Gastroesophageal sphincter (tissue), 4 donors: ENCODE measurements around the gene SARS1. TPM values are rescaled to one million over a fixed set of nuclear protein-coding genes. Genes with fewer than 3 reads are reported as not detected.

ENCODE experiments used
- ATAC-seq: fragments of 150-250 bp; one replicate; pipeline ENCODE4 v1.9.1; 2016; ENCODE audit warnings: mild to moderate bottlenecking, moderate library complexity
- H3K27ac ChIP-seq, 4 donors: fragments of 200-600 bp; sonication (generic) in 3 of 4; 1 replicate in 3 of 4; 2 replicates in 1 of 4; pipeline ENCODE4 v1.5.1; 2016 to 2019
- H3K27me3 ChIP-seq: fragments of 200-600 bp; sonication (generic); one replicate; pipeline ENCODE4 v1.5.1; 2019
- H3K36me3 ChIP-seq, 2 donors: fragments of 200-600 bp; sonication (generic); one replicate each; pipeline ENCODE4 v1.5.1; 2019; ENCODE audit warnings: control low read depth in 1 of 2
- H3K4me1 ChIP-seq, 3 donors: fragments of 200-600 bp; sonication (generic); 1 replicate in 2 of 3; 2 replicates in 1 of 3; pipeline ENCODE4 v1.5.1; 2016 to 2019; ENCODE audit warnings: control low read depth in 2 of 3
- H3K4me3 ChIP-seq, 2 donors: fragments of 200-600 bp; sonication (generic); one replicate each; pipeline ENCODE4 v1.5.1; 2019; ENCODE audit warnings: mild to moderate bottlenecking in 1 of 2, moderate library complexity in 1 of 2
- H3K9me3 ChIP-seq, 3 donors: fragments of 200-600 bp; sonication (generic); one replicate each; pipeline ENCODE4 v1.5.1; 2017 to 2019; ENCODE audit warnings: control low read depth in 2 of 3
- CTCF ChIP-seq, 4 experiments: fragments of 200-600 bp in 2 of 4; fragments of 450-650 bp in 2 of 4; sonication (generic) in 1 of 4; IDR thresholded peaks; one replicate each; pipeline ENCODE4 v1.5.1; 2017 to 2019; ENCODE audit warnings: antibody characterized with exemption in 4 of 4, mild to moderate bottlenecking in 2 of 4, moderate library complexity in 2 of 4
- EP300 ChIP-seq: sonication (generic); formaldehyde crosslinking; IDR thresholded peaks from one replicate; pipeline ENCODE4 v1.6.1; 2017; ENCODE audit warnings: antibody characterized with exemption, mild to moderate bottlenecking
- POLR2A ChIP-seq, 2 donors: fragments of 450-650 bp; IDR thresholded peaks; one replicate each; pipeline ENCODE4 v1.6.1; 2017; ENCODE audit warnings: antibody characterized with exemption in 2 of 2, mild to moderate bottlenecking in 2 of 2, moderate library complexity in 1 of 2
- POLR2AphosphoS5 ChIP-seq: sonication (generic); formaldehyde crosslinking; IDR thresholded peaks from one replicate; pipeline ENCODE4 v1.6.1; 2017; ENCODE audit warnings: antibody characterized with exemption
- WGBS, 2 donors: methylation state at CpG; one replicate each; pipeline ENCODE4 v1.1.5; 2018; ENCODE audit warnings: low coverage in 1 of 2; 5-methylcytosine and 5-hydroxymethylcytosine counted together
- total RNA-seq, 4 donors: library from RNA; depleted of rRNA; stranded (reverse); fragments of >200 nt; gene quantifications; one replicate each; pipeline ENCODE4 v1.1.0, GENCODE V29; 2016

SARS1 gene
- total RNA-seq, 4 donors from 2014 or later, result 154 to 187 (median 158) TPM

GRCh38 chr1:109188200-109188599 lies 25.5 kb upstream of the SARS1 start:
- Histone ChIP-seq H3K4me1 (peaks cover 0 to 34% (median 10%) of the 10 kb centered on the region in 3 donors), H3K27me3 (no peaks in the 10 kb centered on the region), H3K4me3 (no peak overlapping the region), H3K27ac (peak overlapping the region in 1 of 4 donors; percentile 81), H3K9me3 (no peaks in the 10 kb centered on the region), H3K36me3 (no peaks in the 10 kb centered on the region)
- 100% methylated on average over 1 of the region's 4 CpGs; no CpG with 5 or more reads in 1 of the 2 donors for WGBS, 2 donors
- ATAC-seq, result no peak
- no peak for TF ChIP-seq POLR2AphosphoS5
- TF ChIP-seq EP300, result no peak
- TF ChIP-seq CTCF (IDR thresholded peaks at IDR 0.05), result no peak
- TF ChIP-seq POLR2A (IDR thresholded peaks at IDR 0.05), result no peak

- ATAC-seq, result no peak
- Histone ChIP-seq H3K27ac (no peak overlapping the region), H3K36me3 (no peaks in the 10 kb centered on the region), H3K27me3 (no peaks in the 10 kb centered on the region), H3K4me3 (no peak overlapping the region), H3K9me3 (no peaks in the 10 kb centered on the region), H3K4me1 (peaks cover 0 to 34% (median 10%) of the 10 kb centered on the region in 3 donors)
- 33 to 85% methylated on average over 1 to 4 of the region's 6 CpGs for WGBS, 2 donors
- TF ChIP-seq CTCF (IDR thresholded peaks at IDR 0.05), result no peak
- TF ChIP-seq POLR2AphosphoS5, result no peak
- TF ChIP-seq POLR2A (IDR thresholded peaks at IDR 0.05), result no peak
- TF ChIP-seq EP300, result no peak
Observed at GRCh38 chr1:109188781-109189180, 24.9 kb upstream of the SARS1 start.

- H3K36me3 ChIP-seq, result no peaks in the 10 kb centered on the region
- ATAC-seq, result no peak
- no peak overlapping the region for H3K27ac ChIP-seq
- 65 to 85% methylated on average over 2 to 7 of the region's 7 CpGs for whole genome bisulfite sequencing, 2 donors
- H3K27me3 ChIP-seq, result no peaks in the 10 kb centered on the region
- H3K9me3 ChIP-seq, result no peaks in the 10 kb centered on the region
- H3K4me1 ChIP-seq, result peaks cover 0 to 27% (median 10%) of the 10 kb centered on the region in 3 donors
- no peak overlapping the region for H3K4me3 ChIP-seq
- TF ChIP-seq POLR2A (IDR thresholded peaks at IDR 0.05) (no peak), CTCF (IDR thresholded peaks at IDR 0.05) (no peak), POLR2AphosphoS5 (no peak), EP300 (no peak)
Observed at GRCh38 chr1:109190189-109190588, 23.5 kb upstream of the SARS1 start.

DNA sequence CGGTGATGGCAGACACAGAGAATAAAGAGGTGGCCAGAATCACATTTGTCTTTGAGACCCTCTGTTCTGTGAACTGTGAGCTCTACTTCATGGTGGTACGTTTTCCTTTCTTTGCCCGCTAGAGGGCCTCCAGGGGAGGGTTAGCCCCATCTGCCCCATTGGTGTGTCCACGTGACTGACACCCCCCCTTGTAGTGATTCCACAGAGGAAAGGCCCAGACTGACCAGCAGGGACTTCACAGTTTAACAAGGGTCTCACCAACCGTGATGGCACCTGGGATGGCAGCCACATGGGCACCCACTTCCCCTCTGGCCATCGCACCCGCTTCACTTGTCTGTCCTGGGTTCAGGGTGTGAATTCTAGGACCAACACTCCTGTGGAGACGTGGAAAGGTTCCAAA lies 22.3 kb upstream of the SARS1 start:
- H3K4me1 ChIP-seq, result peaks cover 0 to 15% (median 8%) of the 10 kb centered on the region in 3 donors
- H3K27ac ChIP-seq, result no peak overlapping the region
- no peaks in the 10 kb centered on the region for H3K27me3 ChIP-seq
- no peak overlapping the region for H3K4me3 ChIP-seq
- TF ChIP-seq POLR2A (IDR thresholded peaks at IDR 0.05) (no peak), EP300 (no peak)
- H3K36me3 ChIP-seq, result no peaks in the 10 kb centered on the region
- 95% methylated on average over 5 of the region's 8 CpGs; no CpG with 5 or more reads in 1 of the 2 donors for WGBS, 2 donors
- no peak for ATAC-seq
- H3K9me3 ChIP-seq, result no peaks in the 10 kb centered on the region

- H3K9me3 ChIP-seq, result no peaks in the 10 kb centered on the region
- no peak overlapping the region for H3K27ac ChIP-seq
- H3K4me1 ChIP-seq, result peaks cover 0 to 10% (median 3%) of the 10 kb centered on the region in 3 donors
- no peak for ATAC-seq
- H3K36me3 ChIP-seq, result no peaks in the 10 kb centered on the region
- TF ChIP-seq CTCF (IDR thresholded peaks at IDR 0.05) (no peak), POLR2A (IDR thresholded peaks at IDR 0.05) (no peak), POLR2AphosphoS5 (no peak), EP300 (no peak)
- no peaks in the 10 kb centered on the region for H3K27me3 ChIP-seq
- no peak overlapping the region for H3K4me3 ChIP-seq
Observed at GRCh38 chr1:109191891-109192290, 21.8 kb upstream of the SARS1 start.
